NCI-H2029 (cell line): ENCODE data around the gene ACMSD.
"Not testable (repeated sequence)": the region's sequence is repeated elsewhere in the genome, so short reads cannot be mapped to it uniquely, and the experiment has no call there.

Experiments used
- DNase-seq: peaks from one replicate; lab custom pipeline; 2025; lab: John Stamatoyannopoulos, UW

ACMSD gene

DNA sequence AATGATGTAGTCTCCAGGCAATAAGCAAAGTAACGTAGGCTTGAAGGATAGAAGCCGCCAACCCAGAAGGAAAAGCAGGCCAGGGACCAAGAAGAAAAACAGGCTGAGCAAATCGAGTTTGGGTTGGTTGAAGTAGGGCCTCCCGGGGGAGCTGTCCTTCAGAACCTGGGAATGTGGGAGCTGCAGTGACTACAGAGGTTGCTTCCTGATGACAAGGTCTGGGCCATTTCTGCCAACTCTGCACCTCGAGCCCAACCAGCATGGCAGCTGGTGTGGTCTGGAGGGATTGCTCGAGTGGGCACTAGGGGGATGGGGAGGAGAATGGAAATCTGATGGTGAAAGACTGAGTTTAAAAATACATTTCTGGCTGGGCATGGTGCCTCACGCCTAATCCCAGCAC, 14.1 kb downstream of the ACMSD start:
- DNase-seq, result no peak

- no peak for DNase-seq
Observed at GRCh38 chr2:134855709-134856108, 17.3 kb downstream of the ACMSD start.

- DNase-seq, result no peak
Observed at GRCh38 chr2:134858245-134858644, 19.8 kb downstream of the ACMSD start.

DNA sequence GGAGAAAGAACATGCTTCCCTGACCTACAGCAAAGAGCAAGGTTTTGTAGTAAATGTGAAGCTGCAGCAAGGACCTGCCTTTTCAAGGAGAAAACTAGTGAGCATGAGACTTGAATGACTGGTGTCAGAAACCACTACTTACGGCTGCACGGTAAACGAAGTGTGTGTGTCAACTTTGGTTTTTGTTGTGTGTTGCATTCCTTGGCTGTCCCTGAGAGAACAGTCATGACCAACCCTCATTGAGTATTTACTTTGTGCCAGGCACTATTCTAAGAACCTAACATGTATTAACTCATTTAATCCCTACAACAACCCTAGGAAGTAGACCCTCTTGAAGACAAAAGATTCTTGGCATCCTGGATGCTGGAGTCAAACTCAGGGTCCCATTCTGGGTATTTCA, 22.8 kb downstream of the ACMSD start:
- no peak for DNase-seq

DNA sequence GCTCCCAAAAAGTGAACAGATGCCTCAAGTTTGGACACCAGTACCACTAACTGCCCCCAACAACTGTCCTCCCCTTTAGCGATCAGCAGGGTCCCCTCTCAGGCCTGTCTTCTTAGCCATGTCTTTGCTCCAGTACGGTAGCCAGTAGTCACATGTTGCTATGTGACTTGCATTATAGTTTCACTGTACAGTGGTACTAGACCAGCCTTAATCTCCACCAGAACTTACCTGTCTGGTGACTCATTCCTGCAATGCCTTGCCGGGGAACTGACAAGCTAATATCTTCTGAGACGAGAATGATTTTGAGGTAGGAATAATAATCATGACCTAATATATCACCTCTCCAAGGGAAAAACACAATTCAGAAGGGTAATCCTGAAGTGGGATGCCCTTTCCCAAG, 23.7 kb downstream of the ACMSD start:
- no peak for DNase-seq

GRCh38 chr2:134862674-134863073, 24.3 kb downstream of the ACMSD start:
- no peak for DNase-seq

DNA sequence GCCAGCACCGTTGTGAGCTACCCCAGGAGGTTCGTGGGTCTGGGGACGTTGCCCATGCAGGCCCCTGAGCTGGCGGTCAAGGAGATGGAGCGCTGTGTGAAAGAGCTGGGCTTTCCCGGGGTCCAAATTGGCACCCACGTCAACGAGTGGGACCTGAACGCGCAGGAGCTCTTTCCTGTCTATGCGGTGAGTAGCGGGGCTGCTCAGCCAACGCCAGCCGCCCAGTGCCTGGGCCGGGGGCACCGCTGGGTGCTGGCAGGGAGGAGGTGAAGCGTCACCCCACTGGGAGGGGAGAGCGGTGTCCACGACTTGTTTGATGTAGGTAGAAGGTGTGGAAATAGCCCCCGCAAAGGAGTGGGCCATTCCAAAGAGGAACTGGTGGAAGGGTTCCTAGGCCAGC, 25.0 kb downstream of the ACMSD start:
- DNase-seq, result no peak

DNA sequence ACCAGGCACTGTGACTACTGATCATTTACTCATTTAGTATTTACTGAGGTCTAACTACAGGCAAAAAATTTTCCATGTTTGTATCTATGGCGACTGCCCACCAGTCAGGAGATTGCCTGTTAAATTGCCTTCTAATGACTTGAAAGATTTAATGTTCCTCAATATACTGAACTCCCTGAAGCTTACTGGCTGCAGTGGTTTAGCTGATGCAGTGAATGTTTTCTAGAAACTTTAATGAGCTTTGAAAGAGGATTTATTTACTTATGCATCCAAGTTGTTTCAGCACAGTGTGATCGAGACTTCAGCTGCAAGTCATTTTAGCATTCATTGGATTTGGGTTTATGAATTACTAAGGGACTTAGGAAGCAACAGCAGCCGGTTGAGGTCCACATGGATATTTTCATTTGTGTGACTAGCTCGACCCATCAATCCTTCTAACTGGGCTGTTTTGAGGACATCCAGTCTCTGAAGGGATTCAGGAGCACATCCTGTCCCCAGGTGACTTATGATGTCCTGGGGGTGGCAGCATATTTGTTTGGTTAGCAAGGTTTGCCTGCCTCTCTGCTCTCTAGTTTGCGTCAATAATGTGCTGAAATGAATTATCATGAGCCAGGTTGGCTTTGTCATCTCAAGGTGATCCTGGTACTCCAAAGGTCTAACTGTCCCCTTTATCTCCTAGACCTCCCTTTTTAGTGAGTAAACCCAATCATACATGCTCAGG, 26.8 kb downstream of the ACMSD start:
- DNase-seq, result no peak

DNA sequence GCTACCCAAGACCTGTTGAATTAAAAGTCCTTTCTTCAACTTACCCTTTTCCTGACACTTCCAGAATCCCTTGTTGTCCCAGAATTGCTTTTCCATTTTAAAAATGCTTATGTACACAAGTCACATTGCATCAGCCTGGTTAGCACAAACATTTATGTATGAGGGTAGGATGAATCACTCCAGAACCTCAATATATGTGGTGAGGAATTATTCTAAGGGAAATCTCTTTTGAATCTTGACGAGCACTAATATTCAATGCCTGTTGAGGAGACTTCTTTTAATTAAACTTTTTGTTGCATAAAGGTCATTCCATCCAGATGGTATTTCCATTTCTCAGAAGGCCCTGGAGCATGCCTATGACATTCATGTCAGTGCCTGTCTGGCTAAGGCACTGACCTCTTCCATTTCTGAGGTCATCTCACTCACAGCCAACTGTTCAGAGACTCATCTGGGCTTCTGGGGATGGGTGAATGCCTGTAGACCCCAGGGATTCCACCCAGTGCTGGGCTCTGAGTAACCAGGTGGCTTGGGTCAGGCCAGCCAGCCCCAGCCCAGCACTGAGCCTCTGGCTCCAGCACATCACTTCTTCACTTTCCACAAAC, 28.2 kb downstream of the ACMSD start:
- DNase-seq, result no peak

GRCh38 chr2:134869946-134870736, 31.7 kb downstream of the ACMSD start:
- DNase-seq, result no peak

- no peak for DNase-seq
Observed at GRCh38 chr2:134873152-134873551, 34.7 kb downstream of the ACMSD start.

- no peak for DNase-seq
Observed at GRCh38 chr2:134875309-134875708, 36.9 kb downstream of the ACMSD start.

DNA sequence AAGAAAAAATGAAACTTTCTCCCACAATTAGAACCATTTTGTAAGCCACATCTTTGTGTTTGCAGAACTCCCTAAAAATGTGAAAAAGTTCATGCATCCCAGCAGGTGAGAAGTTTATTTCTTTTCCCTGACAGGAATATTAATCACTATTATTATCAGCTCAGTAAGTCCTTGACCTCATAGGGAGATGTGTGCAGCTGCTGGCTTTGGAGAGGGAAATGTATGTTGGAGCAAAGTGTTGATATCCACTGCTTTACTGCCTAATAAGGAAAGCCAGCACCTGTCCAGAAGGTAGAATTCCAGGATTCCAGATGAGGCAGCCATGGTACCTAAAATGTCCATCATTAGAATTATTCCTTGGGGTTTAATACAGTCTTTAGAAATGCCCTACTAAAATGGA, 44.4 kb downstream of the ACMSD start:
- no peak for DNase-seq

- DNase-seq, result no peak
Observed at GRCh38 chr2:134883552-134884293, 45.3 kb downstream of the ACMSD start.

- no peak for DNase-seq
Observed at GRCh38 chr2:134884435-134884834, 46.0 kb downstream of the ACMSD start.

DNA sequence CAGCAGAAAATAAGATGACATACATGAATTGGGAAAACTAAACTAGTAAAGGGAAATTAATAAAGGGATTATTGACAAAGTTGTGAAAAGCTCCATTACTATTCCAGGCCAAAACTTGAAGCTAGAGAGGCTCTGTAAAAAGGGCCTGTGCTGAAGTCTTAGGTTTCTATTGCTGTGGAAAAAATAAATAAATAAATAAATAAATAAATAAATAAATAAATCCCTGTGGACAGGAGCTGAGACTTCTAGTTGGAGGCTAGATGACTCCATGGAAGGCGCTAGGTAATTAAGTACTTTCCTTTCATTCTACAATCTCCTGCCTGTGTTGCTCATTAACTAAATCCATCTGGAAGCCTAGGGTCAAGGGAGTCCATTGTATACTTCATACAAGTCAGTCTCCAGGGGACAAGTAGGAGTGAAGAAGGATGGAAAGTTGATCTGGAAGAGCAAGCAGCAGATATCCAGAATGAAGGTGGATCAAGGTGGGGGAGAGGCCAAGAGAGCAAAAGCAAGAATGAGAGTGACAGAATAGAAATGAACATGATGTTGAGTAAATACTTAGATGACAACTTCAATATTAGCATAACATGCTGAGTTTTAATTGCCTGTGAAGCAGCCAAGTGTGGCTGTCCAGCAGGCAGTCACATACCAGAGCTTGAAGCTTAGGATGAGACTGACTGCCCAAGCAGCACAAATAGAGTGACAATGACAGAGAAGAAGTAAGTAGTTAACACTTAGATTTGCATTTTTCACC, 54.0 kb downstream of the ACMSD start:
- DNase-seq, result no peak

- no peak for DNase-seq
Observed at GRCh38 chr2:134897932-134898331, 59.5 kb downstream of the ACMSD start.

DNA sequence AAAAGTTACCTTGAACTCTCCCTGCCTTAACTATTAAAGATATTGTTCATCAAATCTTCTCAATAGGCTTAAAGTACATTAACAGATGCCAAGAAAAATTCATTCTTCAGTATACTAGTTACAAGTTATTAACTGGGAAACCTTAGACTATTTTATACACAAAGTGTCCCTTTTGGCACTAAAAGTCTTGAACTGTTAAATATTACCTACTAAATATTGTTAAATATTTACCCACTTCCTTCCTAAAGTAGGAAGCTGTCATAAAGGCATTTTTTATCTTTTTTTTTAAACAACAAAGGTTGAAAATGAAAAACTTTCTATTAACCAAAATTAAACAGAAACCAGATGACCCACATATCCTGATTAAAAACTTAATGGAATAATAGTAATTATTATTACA, 60.8 kb downstream of the ACMSD start:
- DNase-seq, result no peak

DNA sequence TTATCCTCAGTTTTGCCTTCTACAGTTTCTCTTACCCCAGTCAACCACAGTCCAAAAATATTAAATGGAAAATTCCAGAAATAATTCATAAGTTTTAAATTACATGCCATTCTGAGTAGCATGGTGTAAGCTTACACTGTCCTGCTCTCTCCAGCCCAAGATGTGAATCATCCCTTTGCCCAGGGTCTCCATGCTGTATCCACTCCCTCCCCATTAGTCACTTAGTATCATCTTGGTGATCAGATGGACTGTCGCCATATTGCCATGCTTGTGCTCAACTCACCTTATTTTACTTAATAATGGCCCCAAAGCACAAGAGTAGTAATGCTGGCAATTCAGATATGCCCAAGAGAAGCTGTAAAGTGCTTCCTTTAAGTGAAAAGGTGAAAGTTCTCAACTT, 61.7 kb downstream of the ACMSD start:
- DNase-seq, result no peak

DNA sequence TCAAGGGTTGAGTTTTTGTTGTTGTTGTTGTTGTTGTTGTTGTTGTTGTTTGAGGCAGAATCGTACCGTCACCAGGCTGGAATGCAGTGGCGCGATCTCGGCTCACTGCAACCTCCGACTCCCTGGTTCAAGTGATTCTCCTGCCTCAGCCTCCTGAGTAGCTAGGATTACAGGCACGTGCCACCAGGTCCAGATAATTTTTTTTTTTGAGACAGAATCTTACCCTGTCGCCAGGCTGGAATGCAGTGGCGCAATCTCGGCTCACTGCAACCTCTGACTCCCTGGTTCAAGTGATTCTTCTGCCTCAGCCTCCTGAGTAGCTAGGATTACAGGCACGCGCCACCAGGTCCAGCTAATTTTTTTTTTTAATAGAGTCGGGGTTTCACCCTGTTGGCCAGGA, 65.3 kb downstream of the ACMSD start:
- DNase-seq, result not testable (repeated sequence)

- DNase-seq, result no peak
Observed at GRCh38 chr2:134905168-134905567, 66.8 kb downstream of the ACMSD start.

DNA sequence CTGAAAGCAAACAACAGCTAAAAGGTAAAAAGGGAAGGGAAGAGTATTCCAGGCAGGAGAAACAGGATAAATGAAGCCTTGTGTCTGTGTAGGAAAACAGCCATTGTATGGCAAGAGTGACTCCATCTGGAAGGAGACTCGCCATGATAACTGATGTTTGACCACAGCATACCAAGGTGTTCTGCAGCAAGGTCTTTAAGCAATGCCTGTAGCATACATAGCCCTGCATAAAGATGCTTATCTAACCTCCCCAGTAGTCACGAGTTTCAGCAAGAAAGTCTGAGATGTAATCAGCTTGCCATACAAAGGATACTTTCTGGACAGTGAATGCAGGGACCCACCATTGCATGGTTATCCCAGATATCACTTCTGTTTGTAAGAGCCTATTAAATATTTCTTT, 68.3 kb downstream of the ACMSD start:
- no peak for DNase-seq
